Stimulated activated CD8-positive, alpha-beta memory T cell treated with anti-CD3 and anti-CD28 coated beads, Interleukin-4, amount 100 ng/mL, for 4 hours (primary cell): Measurements from ENCODE around the gene PANK4.

Experiments
- DNase-seq, 2 donors: peaks; one replicate each; pipeline ENCODE4 v3.0.0-alpha.2; 2020; ENCODE audit warnings: low read depth in 2 of 2, low spot score in 1 of 2

The PANK4 gene

DNA sequence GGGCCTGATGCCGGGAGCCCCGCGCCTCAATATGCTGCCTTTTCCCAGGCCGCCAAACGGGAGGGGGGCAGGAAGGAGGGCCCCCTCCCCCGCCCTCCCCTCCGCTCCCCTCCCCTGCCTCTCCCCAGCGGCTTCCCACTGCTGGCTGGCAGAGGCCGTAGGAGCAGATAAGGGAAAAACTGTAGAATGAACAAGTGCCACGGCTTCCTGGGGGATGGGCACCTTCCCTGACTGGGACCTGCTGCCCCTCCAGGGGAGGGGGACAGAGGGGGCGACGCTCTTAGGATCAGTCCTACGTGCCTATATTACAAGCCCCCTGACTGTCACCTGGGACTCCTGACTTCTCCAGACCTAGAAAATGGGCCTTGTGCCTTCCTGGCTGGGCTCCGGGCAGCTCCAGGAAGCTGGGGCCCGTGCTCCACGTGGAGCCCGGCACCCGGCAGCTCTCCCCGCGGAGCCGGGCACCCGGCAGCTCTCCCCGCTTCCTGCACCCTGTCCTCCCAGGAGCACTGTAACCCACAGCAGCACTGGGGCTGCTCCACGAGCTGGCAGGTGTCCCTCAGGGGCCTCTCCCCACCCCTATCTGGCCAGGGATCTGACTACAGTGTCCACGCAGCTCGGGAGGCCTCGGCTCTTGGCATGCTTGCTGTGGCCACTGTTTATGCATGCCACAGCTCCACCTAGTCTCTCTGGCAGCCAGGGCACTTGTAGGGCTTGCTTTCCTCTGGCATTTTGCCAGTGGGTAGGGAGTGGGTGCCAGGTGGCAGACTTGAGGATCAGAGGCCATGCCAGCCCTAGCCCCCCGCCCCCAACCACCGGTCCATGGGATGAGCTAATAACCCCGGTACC, 4.3 kb upstream of the PANK4 start:
- no peak for DNase-seq

GRCh38 chr1:2529784-2530512, 3.6 kb upstream of the PANK4 start, which contains the start of gene HES5:
HES5 (minus strand) TSS chr1:2530263; CDS start chr1:2530164, 99 bp downstream.
- no peak for DNase-seq

- peak in 1 of 2 donors; percentile 26 for DNase-seq
These were observed 2.8 kb upstream of the PANK4 start for GRCh38 chr1:2528966-2529783.

- DNase-seq: no peak
These were observed 2.2 kb upstream of the PANK4 start for GRCh38 chr1:2528611-2528965.

- DNase-seq: no peak
These were observed 1.6 kb upstream of the PANK4 start for GRCh38 chr1:2528016-2528415.

- no peak for DNase-seq
These were observed 1.1 kb upstream of the PANK4 start for GRCh38 chr1:2527556-2527860.

GRCh38 chr1:2526824-2527555, 594 bp upstream of the PANK4 start:
- peak in 1 of 2 donors; percentile 35 for DNase-seq

DNA sequence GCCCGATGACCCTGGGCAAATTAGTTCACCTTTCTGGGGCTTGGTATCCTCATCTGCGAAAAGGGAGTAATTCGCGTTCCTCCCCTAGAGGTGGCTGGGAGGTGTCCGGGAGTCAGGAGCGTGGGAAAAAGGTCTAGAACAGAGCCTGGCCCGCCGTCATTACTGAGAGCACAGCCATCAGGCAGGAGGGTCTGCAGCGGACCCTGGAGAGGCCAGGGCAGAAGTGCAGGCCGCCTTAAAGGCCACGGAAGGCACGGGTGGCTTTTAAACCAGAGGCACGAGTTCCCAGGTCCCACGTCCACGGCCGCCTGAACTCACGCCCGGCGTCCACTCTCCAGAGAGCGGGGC, 850 bp downstream of the PANK4 start:
- no peak for DNase-seq

- no peak for DNase-seq
These were observed 2.3 kb downstream of the PANK4 start for GRCh38 chr1:2523891-2524609.

- no peak for DNase-seq
These were observed 3.1 kb downstream of the PANK4 start for GRCh38 chr1:2523191-2523890.

DNA sequence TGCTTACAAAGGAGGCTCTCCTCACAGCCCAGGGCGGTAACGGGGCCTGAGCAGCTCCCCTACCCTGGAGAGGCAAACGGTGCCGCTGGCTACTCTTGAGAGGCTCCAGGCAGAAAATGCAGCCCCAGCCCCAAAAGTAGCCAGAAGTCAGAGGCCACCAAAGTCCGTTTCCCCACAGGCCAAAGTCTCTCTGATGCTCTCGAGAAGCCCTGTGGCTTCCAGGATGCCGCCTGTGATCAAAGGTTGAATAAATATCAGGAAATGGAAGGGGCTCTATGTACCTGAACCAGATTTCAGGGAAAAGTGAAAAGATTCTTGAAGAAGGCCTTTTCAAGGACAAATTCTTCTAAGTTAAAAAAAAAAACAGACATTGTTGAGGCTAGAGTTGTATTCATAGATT, 4.2 kb downstream of the PANK4 start:
- DNase-seq: no peak

DNA sequence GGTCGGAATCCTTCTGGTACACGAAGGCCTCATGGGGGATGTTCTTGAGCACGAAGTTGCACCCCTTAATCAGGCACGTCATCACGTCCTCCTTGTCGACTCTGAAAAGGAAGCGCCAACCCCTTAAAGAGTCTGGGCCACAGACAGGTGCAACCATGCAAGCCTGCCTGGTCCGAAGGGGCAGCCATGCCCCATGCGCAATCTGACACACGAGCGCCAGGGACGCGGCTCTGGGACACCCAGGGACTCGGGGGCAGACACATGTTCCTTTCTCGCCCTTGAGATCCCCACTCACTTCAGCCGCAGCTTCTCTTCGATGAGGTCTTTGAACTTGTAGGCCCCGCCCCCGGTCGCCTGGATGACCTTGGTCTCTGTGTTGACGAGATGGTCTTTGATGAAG, 5.6 kb downstream of the PANK4 start:
- no peak for DNase-seq

DNA sequence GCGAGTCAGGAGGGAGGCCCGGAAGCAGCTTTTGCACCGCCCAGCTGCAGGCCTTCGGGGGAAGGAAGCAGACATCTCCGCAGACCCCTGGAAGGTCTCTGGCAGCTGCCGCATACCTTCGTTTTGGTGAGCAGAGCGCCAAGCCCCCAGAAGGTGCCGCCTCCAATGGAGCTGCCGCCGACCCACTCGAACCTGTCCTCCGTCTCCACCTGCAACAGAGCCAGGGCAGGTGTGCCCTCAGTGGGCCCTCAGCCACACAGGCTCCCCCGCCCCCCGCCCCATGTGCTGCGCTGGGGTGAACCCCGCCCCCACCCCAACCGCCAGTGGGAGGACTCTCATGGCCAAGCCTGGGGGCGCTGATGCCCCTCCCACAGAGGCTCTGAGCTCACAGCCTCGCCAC, 6.2 kb downstream of the PANK4 start:
- no peak for DNase-seq

- DNase-seq: no peak
These were observed 6.7 kb downstream of the PANK4 start for GRCh38 chr1:2519729-2520128.

DNA sequence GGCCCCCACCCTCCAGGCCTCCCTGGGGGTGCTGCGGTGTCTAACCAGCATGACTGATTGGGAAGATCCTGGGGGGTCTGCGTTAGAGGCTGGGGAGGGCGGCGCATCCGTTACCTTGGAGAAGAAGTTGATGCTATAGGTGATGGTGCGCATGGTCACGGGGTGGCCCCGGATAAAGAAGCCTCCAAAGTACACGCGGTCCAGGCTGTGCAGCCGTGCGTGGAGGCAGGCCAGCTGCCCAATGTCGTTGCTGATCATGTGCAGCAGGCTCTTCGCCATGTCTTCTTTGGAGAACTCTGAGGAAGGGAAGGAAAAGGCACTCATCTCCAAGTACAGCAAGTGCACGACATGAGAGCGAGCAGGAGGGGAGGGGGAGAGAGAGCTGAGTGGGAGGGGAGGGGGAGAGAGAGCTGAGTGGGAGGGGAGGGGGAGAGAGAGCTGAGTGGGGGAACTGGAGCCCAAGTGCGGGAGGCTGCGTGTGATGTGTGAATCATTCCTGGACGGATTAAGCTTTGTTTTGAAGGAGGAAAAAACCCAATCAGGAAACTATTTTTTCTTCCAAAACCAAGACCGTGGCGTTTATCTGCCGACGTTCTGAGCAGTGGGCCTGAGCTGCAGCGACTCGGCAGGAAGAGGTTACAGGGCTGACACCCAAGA, 7.2 kb downstream of the PANK4 start:
- no peak for DNase-seq

GRCh38 chr1:2518528-2518927, 7.9 kb downstream of the PANK4 start:
- no peak for DNase-seq

GRCh38 chr1:2517966-2518365, 8.4 kb downstream of the PANK4 start:
- no peak for DNase-seq

- no peak for DNase-seq
These were observed 9.4 kb downstream of the PANK4 start for GRCh38 chr1:2516946-2517345.

- no peak for DNase-seq
These were observed 10.3 kb downstream of the PANK4 start for GRCh38 chr1:2516124-2516523.

DNA sequence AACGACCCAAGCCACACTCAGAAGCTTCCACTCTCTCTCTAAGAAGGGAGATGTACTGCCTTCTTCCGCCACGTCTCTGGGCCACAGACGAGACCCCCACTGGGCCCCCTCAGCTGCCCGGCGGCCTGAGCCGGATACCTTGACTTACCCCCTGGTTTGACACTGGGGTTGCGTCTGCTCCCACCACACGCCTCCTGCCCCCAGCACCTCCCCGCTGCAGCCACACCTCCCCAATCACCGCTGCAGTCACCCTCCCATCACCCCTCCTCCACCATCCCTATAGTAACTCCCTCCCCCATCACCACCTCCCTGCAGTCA, 10.7 kb downstream of the PANK4 start:
- no peak for DNase-seq
